GM10847 (cell line): ENCODE data around the gene CES1.

Source experiments
- POLR2A ChIP-seq: IDR thresholded peaks from 2 replicates; pipeline ENCODE4 v1.6.1; 2011; ENCODE audit not compliant: insufficient read length; ENCODE audit errors: extremely low read depth

Gene CES1

DNA sequence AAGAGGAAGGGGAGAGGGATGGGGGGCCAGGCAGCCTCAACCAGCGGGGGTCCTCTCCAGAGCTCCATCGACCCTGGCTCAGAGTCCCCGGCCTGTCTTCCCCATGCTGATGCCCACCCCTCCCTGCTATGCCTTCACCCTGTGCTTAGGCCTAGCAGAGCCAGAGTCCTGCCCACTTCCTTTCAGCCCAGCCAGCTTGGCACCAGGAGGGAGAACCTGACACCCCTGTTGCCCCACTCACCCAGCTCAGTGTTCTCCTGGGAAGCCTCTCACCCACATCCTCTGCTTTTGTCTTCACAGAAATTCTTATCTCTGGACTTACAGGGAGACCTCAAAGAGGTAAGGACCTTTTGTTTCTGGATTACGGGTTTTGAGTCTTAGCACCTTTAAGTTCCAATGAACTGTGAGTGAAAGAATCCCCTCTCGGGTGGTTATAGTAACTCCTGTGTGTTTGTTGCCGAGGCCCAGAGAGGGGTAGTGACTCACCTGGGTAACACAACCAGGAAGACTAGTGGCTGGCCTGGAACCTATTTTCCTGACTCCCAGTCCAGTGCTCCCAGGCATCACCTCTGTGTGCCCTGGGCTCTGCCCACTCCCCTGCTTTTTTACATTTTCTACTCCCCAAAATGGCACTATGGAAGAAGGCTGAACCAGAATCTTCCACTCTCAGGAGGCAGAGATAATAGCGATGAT is 53.3 kb downstream of the CES1 start:
- TF ChIP-seq POLR2A: no peak

DNA sequence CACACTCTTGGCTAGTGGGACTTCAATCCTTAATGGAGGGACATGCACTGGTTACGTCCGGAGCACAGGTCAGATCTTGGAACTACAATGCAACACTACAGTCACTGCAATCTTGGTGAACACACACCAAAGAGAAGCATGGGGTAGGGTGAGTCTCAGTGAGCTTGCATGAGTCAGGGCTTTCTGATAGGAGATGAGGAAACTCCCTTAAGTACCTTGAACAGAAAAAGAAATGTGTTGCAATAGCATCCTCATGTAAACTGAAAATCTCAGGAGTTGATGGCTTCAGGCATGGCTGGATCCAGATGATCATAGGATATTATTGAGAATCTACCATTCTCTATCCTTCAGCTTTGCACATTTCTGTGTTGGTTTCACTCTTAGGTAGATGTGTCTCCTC is 54.1 kb downstream of the CES1 start:
- TF ChIP-seq POLR2A: no peak

DNA sequence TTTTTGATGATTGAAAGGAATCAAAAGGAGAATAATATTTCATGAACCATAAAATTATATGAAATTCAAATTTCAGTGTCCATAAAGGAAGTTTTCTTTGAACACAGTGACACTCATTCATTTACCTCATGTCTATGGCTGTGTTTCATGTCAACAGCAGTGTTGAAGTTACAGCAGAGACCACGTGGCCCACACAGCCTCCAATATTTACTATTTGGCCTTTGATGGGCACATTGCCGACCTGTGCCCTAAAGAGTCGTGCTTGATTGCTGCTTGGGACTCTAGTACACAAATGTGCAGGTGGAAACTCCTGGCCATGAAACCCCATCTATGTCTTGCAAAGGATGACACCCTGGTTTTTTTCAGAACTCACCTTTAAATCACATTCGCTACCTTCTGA is 57.0 kb downstream of the CES1 start:
- TF ChIP-seq POLR2A: no peak

DNA sequence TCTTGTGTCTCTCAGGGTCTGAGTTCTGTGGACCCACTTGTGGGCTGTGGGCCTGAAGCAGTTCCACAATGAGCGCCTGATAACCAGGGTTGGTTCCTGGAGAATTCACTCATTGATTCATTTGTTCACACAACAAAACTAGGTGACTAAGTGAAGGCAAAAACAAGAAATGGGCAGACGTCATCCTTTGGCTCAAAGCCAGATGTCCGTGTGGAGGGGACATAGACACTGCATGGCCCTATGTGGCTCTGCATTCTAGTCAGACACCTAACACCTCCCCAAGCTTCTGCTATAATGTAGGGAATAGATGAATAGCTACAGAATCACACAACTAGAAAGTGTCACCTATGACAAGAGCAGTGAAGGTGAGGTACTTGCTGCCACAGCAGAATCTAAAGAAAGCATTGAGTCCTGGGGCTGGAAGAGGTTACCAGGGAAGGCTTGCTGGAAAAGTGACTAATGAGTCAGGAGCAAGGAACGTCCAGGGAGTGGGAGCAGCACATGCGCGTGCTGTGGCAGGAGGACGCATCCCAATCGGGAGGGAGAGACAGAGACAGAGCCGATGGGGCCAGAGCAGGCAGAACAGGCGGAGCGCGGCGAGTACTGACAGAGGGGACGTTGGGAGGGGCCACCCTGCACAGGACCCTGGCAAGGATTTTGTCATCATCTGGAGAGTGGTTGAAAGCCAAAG is 58.9 kb downstream of the CES1 start:
- no peak for TF ChIP-seq POLR2A

DNA sequence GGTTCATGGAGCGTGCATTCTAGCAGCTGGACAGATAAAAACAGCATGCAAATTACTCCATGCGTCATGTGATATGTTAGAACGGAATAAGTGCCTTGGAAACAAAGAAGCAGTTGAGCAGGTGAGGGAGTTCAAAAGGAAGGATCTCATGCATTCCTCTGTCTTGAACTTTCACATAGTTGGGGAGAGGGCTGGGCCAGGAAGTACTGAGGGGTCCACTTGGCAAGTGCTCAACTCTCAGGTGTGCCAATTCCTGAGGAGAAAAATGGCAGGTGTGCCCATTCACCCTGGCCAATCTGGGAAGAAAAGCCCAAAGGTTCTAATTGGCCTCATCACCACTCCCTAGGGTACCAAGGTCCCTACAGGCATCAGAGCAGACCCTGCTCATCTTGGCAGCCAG is 67.7 kb downstream of the CES1 start:
- TF ChIP-seq POLR2A: no peak

DNA sequence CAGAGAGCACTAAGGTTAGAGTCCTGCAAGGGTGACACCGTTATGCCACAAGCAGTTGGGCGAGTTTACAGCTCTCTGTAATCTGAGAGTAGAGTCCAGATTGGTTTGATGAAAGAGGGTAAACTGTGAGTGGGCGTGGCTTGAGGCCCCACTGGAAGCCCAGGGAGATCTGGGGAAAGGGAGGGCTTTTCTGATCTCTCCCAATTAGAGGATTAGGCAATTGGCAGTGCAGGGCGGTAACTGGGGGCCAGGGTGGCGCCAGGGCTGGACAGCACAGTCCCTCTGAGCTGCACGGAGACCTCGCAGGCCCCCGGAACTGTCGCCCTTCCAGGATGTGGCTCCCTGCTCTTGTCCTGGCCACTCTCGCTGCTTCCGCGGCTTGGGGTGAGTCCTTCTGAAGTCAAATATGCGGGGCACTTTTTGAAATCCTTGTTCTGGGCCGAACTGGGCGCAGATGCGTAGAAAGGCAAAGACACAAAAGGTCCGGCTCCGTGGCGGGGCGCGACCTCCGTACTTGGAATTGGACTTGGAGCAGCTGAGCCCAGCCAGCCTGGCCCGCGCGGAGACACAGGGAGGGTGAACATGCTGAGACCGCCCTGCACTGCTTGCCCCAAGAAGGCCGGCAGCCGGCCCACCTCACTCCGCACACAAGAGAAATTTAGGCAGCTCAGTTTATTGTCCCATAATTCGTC is 72.4 kb downstream of the CES1 start:
- TF ChIP-seq POLR2A: no peak

DNA sequence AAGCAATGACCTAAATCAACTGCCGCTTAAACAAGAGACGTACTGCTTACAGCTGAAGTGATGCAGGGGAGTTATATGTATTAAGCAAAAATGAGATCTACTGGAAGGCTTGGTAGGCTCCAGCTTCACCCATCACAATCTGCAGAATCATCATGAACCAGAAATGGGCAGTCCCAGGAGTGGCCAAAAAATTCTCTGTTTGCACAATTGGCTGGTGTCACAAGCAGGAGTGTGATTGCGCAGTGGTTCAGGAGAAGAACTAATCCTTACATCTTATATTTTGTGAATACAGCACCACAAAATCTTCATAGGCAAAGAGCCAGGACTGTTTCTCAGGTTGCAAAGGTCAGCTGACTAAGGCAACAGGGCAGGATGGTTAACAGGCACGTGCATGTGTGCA is 75.9 kb downstream of the CES1 start:
- TF ChIP-seq POLR2A: no peak

DNA sequence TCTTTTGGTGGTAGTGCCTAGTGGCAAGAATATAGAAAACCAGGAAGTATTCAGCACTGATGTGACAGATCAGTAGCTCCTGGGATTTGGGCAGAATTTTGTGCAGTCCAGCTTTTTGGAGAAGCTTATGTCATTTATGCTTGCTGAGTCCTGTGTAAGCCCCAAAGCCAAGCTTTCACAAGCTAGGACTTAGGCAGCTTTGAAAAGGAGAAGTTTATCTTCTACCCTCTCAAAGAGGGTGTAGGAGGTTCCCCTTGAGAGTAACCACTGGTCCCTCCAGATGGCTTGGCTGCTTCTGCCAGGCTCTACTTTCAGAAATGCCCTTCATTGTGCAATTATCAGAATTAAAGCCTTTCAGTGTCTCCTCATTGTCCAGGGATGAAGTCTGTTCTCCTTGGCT is 78.8 kb downstream of the CES1 start:
- no peak for TF ChIP-seq POLR2A
